HL-60/S4 treated with phorbol 12-myristate 13-acetate at 8.2 ng/mL for 4 days and 3 days (cell line): ENCODE results near the gene PADI6.
"Not testable (repeated sequence)": the region's sequence is repeated elsewhere in the genome, so short reads cannot be mapped to it uniquely, and the experiment has no call there.

ENCODE experiments used
- in situ Hi-C: fragments of 300-500 bp; cut with MboI; formaldehyde crosslinking; loops from 2 replicates; pipeline ENCODE4 v1.15.0; 2022; ENCODE audit warnings: low sequenced_read_pairs

PADI6 gene

GRCh38 chr1:17404034-17404684 lies 32.2 kb downstream of the PADI6 start:
- in situ Hi-C loops: no loop called here

- in situ Hi-C loops: no loop called here
These were observed 32.8 kb downstream of the PADI6 start for GRCh38 chr1:17404820-17405219.

- in situ Hi-C loops: no loop called here
These were observed 34.1 kb downstream of the PADI6 start for GRCh38 chr1:17405898-17406759.

- in situ Hi-C loops: not testable (repeated sequence)
These were observed 34.9 kb downstream of the PADI6 start for GRCh38 chr1:17406760-17407475.

GRCh38 chr1:17407786-17408514 lies 36.0 kb downstream of the PADI6 start:
- in situ Hi-C loops: not testable (repeated sequence)

GRCh38 chr1:17409391-17409811 lies 37.4 kb downstream of the PADI6 start:
- in situ Hi-C loops: no loop called here

GRCh38 chr1:17412093-17412870 lies 40.3 kb downstream of the PADI6 start:
- in situ Hi-C loops: no loop called here

GRCh38 chr1:17414022-17414421 lies 42.0 kb downstream of the PADI6 start:
- in situ Hi-C loops: no loop called here

GRCh38 chr1:17416389-17416788 lies 44.4 kb downstream of the PADI6 start:
- in situ Hi-C loops: no loop called here

- in situ Hi-C loops: no loop called here
These were observed 47.8 kb downstream of the PADI6 start for GRCh38 chr1:17419626-17420328.

GRCh38 chr1:17420391-17420918 lies 48.5 kb downstream of the PADI6 start:
- in situ Hi-C loops: no loop called here

- in situ Hi-C loops: no loop called here
These were observed 50.5 kb downstream of the PADI6 start for GRCh38 chr1:17422461-17422860.

GRCh38 chr1:17423781-17424245 lies 51.8 kb downstream of the PADI6 start:
- in situ Hi-C loops: no loop called here

- in situ Hi-C loops: no loop called here
These were observed 54.0 kb downstream of the PADI6 start for GRCh38 chr1:17425806-17426600.

- in situ Hi-C loops: no loop called here
These were observed 56.0 kb downstream of the PADI6 start for GRCh38 chr1:17427696-17428660.

- in situ Hi-C loops: no loop called here
These were observed 57.2 kb downstream of the PADI6 start for GRCh38 chr1:17429183-17429582.

GRCh38 chr1:17432412-17432811 lies 60.4 kb downstream of the PADI6 start:
- in situ Hi-C loops: no loop called here
